G401.6 (cell line): Measurements from ENCODE around the gene RESF1.
"Not testable (repeated sequence)": the region's sequence is repeated elsewhere in the genome, so short reads cannot be mapped to it uniquely, and the experiment has no call there.

Source experiments
- FAIRE-seq: peaks from 2 replicates; lab custom pipeline; 2012; peaks lifted over from hg19 to GRCh38; lab: Jason Lieb, UNC

The RESF1 gene, protein sequence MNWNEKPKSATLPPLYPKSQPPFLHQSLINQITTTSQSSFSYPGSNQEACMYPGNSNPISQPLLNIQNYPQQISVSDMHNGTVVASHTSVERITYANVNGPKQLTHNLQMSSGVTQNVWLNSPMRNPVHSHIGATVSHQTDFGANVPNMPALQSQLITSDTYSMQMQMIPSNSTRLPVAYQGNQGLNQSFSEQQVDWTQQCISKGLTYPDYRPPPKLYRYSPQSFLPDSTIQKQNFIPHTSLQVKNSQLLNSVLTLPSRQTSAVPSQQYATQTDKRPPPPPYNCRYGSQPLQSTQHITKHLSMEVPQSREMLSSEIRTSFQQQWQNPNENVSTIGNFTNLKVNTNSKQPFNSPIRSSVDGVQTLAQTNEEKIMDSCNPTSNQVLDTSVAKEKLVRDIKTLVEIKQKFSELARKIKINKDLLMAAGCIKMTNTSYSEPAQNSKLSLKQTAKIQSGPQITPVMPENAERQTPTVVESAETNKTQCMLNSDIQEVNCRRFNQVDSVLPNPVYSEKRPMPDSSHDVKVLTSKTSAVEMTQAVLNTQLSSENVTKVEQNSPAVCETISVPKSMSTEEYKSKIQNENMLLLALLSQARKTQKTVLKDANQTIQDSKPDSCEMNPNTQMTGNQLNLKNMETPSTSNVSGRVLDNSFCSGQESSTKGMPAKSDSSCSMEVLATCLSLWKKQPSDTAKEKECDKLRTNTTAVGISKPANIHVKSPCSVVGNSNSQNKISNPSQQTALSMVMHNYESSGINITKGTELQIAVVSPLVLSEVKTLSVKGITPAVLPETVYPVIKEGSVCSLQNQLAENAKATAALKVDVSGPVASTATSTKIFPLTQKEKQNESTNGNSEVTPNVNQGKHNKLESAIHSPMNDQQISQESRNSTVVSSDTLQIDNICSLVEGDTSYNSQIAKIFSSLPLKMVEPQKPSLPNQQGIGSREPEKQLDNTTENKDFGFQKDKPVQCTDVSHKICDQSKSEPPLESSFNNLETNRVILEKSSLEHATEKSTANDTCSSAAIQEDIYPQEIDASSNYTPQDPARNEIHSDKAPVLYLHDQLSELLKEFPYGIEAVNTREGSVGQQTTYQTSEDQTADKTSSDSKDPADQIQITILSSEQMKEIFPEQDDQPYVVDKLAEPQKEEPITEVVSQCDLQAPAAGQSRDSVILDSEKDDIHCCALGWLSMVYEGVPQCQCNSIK (N-terminal part only)

GRCh38 chr12:31959161-31959700, at the start of gene RESF1:
TSS of gene RESF1 (plus strand) at chr12:31959415. CDS start at chr12:31980956, 21,541 bp downstream.
- FAIRE-seq, result peak; percentile 67

- no peak for FAIRE-seq
These were observed 44.3 kb upstream of the RESF1 start for GRCh38 chr12:31914927-31915326.

- FAIRE-seq, result no peak
These were observed 43.8 kb upstream of the RESF1 start for GRCh38 chr12:31915446-31915845.

- no peak for FAIRE-seq
These were observed 36.7 kb upstream of the RESF1 start for GRCh38 chr12:31922341-31923062.

- FAIRE-seq, result no peak
These were observed 36.2 kb upstream of the RESF1 start for GRCh38 chr12:31923063-31923412.

DNA sequence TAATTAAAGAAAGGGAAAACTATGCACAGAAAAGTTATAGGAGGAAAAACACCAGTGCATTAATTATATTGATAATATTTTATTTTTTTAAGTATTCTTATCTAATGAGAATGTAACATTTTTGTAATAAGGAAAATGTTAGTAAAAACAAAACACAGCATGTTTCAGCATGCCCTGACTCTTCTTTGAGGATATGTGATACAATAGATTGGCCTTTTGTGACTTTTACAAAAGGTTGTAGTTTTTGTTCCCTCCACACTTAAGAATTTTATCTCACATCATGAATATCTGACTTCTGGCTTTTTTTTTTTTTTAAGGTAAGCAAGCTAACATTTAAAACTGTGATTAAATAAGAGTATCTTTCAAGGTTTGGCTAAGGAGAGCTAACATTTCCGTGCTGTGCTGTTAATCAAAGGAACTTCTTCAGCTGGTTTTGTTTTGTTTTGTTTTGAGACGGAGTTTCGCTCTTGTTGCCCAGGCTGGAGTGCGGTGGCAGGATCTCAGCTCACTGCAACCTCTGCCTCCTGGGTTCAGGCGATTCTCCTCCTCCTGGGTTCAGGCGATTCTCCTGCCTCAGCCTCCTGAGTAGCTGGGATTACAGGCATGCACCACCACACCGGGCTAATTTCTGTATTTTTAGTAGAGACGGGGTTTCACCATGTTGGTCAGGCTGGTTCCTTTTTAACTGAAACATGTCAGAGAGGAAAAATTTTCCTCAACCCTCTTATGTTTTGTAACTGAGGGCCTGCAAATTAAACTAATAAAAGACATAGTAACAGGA, 30.8 kb upstream of the RESF1 start:
- peak; percentile 79 for FAIRE-seq

GRCh38 chr12:31929027-31929526, 30.1 kb upstream of the RESF1 start:
- FAIRE-seq, result no peak

- FAIRE-seq, result no peak
These were observed 27.2 kb upstream of the RESF1 start for GRCh38 chr12:31931796-31932715.

DNA sequence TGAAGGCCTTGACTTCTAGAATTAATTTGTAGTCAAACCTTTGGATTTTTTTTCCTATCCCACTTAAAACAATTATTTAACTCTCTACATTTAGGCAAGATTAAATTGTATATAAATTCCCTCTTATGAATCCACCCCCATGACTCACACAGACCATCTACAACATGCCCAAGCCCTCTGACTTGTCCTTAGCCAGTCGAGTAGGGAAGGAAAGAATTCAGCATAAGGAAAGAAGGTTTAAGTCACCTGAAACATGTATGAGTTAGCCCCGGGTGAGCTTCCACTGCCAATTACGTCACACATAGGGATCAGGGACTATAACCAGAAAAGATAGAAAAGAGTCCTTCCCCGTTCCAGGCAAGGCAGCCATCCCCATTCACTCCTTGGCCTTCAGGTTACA, 14.9 kb upstream of the RESF1 start:
- no peak for FAIRE-seq

GRCh38 chr12:31947971-31948370, 11.2 kb upstream of the RESF1 start:
- no peak for FAIRE-seq

DNA sequence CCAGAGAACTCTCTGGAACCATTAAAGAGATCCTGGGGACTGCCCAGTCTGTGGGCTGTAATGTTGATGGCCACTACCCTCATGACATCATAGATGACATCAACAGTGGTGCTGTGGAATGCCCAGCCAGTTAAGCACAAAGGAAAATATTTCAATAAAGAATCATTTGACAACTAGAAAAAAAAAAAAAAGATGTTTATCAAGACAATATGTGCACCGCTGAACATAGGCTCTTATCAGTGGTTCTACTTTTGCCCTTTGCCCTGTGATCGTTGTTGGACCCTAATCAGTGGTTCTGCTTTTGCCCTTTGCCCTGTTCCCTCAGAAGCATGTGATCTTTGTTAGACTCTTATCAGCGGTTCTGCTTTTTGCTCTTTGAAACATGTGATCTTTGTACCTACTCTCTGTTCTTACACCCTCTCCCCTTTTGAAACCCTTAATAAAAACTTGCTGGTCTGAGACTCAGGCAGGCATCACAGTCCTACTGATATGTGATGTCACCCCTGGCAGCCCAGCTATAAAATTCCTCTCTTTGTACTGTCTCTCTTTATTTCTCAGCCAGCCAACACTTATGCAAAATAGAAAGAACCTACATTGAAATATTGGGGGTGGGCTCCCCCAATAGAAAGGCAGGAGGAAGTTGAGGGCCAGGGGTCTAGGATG, 10.4 kb upstream of the RESF1 start:
- FAIRE-seq, result not testable (repeated sequence)

GRCh38 chr12:31950088-31950487, 9.1 kb upstream of the RESF1 start:
- no peak for FAIRE-seq

GRCh38 chr12:31950492-31950891, 8.7 kb upstream of the RESF1 start:
- no peak for FAIRE-seq

- FAIRE-seq, result no peak
These were observed 8.2 kb upstream of the RESF1 start for GRCh38 chr12:31951008-31951407.

DNA sequence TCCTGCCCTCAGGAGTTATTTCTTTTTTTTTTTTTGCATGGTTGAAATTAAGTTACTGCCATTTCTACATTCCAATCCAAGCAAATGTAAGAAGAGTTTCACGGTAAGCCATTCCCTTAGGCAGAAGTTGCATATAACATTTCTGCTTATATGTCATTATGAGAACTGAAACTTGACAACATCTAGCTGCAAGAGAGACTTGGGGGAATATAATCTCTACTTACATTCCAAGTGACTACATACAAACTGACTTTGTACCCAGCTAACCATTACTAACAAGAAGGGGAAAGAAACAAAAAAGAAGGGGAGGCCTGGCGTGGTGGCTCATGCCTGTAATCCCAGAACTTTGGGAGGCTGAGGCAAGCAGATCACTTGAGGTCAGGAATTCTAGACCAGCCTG, 7.3 kb upstream of the RESF1 start:
- no peak for FAIRE-seq

DNA sequence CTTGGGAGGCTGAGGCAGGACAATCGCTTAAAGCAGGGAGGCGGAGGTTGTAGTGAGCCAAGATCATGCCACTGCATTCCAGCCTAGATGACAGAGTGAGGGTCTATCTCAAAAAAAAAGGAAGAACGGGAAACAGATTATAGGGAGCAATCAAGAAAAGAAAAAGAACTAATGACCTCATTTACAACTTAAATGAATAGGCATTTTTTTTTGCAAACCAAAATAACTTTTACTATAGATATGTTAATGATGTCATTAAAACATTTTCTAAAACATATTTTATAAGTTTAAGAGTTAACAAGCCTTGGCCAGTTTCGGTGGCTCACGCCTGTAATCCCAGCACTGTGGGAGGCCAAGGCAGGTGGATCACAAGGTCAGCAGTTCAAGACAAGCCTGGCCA, 6.8 kb upstream of the RESF1 start:
- FAIRE-seq, result no peak

GRCh38 chr12:31954925-31955858, 4.0 kb upstream of the RESF1 start:
- no peak for FAIRE-seq

GRCh38 chr12:31958569-31959160, 550 bp upstream of the RESF1 start:
- FAIRE-seq, result no peak
